ENCODE results near the gene PTPN21. TPM values are rescaled to one million over a fixed set of nuclear protein-coding genes. Genes with fewer than 3 reads are reported as not detected.

PTPN21 gene
- total and polyA plus RNA-seq, 9 of the 15 experiments (the other 6 are each of a cell fraction or from before 2014, with no cell fraction given) = 0.06 to 1.9 (median 0.94) TPM

DNA sequence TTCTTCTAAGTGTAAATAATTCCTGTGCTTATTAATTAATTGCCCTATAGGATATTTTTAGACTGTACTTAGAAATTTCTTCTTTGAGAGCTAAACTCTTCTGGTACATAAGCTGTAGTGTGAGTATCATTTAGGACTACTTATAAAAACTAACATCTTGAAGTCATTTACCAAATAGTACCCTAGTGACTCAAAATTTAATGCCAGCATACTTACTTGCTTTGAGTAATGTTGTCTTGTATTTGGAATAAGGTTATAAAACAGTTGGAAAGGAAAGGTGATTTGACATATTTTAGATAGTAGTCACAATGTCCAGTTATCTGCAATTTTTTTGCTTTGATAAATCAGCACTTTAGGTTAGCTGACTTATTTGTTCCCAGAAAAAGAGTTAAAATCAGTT lies 130.2 kb downstream of the PTPN21 start (continued):
- no peak for TF ChIP-seq E2F3 (CRISPR knock-in tag; IDR thresholded peaks at IDR 0.05)
- TF ChIP-seq, protein P1, sequence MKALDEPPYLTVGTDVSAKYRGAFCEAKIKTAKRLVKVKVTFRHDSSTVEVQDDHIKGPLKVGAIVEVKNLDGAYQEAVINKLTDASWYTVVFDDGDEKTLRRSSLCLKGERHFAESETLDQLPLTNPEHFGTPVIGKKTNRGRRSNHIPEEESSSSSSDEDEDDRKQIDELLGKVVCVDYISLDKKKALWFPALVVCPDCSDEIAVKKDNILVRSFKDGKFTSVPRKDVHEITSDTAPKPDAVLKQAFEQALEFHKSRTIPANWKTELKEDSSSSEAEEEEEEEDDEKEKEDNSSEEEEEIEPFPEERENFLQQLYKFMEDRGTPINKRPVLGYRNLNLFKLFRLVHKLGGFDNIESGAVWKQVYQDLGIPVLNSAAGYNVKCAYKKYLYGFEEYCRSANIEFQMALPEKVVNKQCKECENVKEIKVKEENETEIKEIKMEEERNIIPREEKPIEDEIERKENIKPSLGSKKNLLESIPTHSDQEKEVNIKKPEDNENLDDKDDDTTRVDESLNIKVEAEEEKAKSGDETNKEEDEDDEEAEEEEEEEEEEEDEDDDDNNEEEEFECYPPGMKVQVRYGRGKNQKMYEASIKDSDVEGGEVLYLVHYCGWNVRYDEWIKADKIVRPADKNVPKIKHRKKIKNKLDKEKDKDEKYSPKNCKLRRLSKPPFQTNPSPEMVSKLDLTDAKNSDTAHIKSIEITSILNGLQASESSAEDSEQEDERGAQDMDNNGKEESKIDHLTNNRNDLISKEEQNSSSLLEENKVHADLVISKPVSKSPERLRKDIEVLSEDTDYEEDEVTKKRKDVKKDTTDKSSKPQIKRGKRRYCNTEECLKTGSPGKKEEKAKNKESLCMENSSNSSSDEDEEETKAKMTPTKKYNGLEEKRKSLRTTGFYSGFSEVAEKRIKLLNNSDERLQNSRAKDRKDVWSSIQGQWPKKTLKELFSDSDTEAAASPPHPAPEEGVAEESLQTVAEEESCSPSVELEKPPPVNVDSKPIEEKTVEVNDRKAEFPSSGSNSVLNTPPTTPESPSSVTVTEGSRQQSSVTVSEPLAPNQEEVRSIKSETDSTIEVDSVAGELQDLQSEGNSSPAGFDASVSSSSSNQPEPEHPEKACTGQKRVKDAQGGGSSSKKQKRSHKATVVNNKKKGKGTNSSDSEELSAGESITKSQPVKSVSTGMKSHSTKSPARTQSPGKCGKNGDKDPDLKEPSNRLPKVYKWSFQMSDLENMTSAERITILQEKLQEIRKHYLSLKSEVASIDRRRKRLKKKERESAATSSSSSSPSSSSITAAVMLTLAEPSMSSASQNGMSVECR (CRISPR knock-in tag; IDR thresholded peaks at IDR 0.05) = no peak
- no peak for TF ChIP-seq ZBTB7A (IDR thresholded peaks at IDR 0.05; ENCODE audit: borderline replicate concordance, control insufficient read depth, low read depth, low read length)

DNA sequence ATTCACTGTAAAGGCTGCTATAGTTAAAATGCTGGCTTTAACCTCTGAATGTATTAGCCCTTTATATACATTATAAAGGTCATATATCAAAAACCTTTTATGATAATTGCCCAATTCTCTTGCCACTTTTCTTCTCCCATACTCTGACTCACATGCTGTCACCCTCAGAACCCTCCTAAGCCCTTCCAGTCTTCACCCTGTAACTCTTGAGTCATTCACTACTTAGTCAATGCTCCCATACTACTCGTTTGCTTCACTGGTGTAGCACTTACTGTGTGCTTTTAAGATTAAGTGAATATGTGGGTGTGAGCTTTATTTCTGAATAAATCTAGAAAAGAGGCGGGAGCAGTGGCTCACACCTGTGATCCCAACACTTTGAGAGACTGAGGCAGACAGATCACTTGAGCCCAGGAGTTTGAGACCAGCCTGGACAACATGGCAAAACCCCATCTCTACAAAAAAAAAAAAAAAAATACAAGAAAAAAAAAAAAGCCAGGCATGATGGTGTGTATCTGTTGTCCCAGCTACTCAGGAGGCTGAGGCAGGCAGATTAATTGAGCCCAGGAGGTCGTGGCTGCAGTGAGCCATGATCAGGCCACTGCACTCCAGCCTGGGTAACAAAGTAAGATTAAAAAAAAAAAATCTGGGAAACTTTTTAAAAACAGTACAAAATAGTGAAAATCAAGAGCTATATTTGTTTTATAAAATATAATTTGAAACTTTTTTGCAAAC lies 131.7 kb downstream of the PTPN21 start:
- intact Hi-C loops (cut with micrococcal nuclease) = no loop called here
- no TSS peak for BruUV-seq (replicated peaks)
- DNase-seq (ENCODE audit: extremely low read depth in 1 of 4, low spot score in 3 of 4) (no peak), ATAC-seq (no peak), FAIRE-seq (no peak)
- CTCF ChIA-PET (ENCODE audit: low intra/inter-chr PET ratio) = no interaction called here
- H3K4me1 ChIP-seq (replicated peaks in 1 of 2; ENCODE audit: control insufficient read depth in 2 of 2, insufficient read depth in 2 of 2, low read length in 2 of 2) = no peaks in the 10 kb centered on the region
- WGBS (ENCODE audit: insufficient coverage, low coverage, missing lambda C conversion rate) = 0% methylated on average over 2 of the region's 3 CpGs
- POLR2A ChIA-PET = no interaction called here
- no peaks in the 10 kb centered on the region for H3K9me3 ChIP-seq (replicated peaks; ENCODE audit: control insufficient read depth, insufficient read depth, low read depth, low read length)
- H3K79me2 ChIP-seq (ENCODE audit: control insufficient read depth, insufficient read depth, low read length) = no peaks in the 10 kb centered on the region
- in situ Hi-C loops (cut with MboI) = no loop called here
- no peak overlapping the region for H3K4me2 ChIP-seq (ENCODE audit: insufficient read depth, low read length)
- H4K20me1 ChIP-seq (replicated peaks; ENCODE audit: control insufficient read depth, insufficient read depth, low read length) = no peaks in the 10 kb centered on the region
- no peak overlapping the region for H3K9ac ChIP-seq (ENCODE audit: insufficient read depth in 1 of 2, low read depth in 2 of 2, low read length in 2 of 2)
- no peaks in the 10 kb centered on the region for H3K27me3 ChIP-seq (ENCODE audit: control insufficient read depth in 2 of 2, insufficient read depth in 2 of 2, low read length in 2 of 2)
- no peaks in the 10 kb centered on the region for H3K9me1 ChIP-seq (ENCODE audit: control insufficient read depth, insufficient read depth, low read length)
- no peaks in the 10 kb centered on the region for H3K36me3 ChIP-seq (ENCODE audit: control insufficient read depth, insufficient read depth, low read length)
- H2AFZ ChIP-seq (ENCODE audit: low read depth, low read length) = no peak overlapping the region
- no peak overlapping the region for H3K4me3 ChIP-seq
- H3K27ac ChIP-seq (ENCODE audit: extremely low read depth, low read depth, low read length) = no peak overlapping the region
- no peak for TF ChIP-seq SRSF1 (IDR thresholded peaks at IDR 0.05; ENCODE audit: low read depth, low read length)
- no peak for TF ChIP-seq ZNF444 (CRISPR knock-in tag; IDR thresholded peaks at IDR 0.05)
- no peak for TF ChIP-seq ZNF316 (IDR thresholded peaks at IDR 0.05)
- TF ChIP-seq ZEB2 (IDR thresholded peaks at IDR 0.05) = no peak
- TF ChIP-seq, protein P2, sequence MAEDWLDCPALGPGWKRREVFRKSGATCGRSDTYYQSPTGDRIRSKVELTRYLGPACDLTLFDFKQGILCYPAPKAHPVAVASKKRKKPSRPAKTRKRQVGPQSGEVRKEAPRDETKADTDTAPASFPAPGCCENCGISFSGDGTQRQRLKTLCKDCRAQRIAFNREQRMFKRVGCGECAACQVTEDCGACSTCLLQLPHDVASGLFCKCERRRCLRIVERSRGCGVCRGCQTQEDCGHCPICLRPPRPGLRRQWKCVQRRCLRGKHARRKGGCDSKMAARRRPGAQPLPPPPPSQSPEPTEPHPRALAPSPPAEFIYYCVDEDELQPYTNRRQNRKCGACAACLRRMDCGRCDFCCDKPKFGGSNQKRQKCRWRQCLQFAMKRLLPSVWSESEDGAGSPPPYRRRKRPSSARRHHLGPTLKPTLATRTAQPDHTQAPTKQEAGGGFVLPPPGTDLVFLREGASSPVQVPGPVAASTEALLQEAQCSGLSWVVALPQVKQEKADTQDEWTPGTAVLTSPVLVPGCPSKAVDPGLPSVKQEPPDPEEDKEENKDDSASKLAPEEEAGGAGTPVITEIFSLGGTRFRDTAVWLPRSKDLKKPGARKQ (CRISPR knock-in tag; IDR thresholded peaks at IDR 0.05) = no peak
- TF ChIP-seq, protein P3, sequence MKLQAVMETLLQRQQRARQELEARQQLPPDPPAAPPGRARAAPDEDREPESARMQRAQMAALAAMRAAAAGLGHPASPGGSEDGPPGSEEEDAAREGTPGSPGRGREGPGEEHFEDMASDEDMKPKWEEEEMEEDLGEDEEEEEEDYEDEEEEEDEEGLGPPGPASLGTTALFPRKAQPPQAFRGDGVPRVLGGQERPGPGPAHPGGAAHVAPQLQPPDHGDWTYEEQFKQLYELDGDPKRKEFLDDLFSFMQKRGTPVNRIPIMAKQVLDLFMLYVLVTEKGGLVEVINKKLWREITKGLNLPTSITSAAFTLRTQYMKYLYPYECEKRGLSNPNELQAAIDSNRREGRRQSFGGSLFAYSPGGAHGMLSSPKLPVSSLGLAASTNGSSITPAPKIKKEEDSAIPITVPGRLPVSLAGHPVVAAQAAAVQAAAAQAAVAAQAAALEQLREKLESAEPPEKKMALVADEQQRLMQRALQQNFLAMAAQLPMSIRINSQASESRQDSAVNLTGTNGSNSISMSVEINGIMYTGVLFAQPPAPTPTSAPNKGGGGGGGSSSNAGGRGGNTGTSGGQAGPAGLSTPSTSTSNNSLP (IDR thresholded peaks at IDR 0.05; ENCODE audit: borderline replicate concordance, low read depth, low read length) = no peak
- TF ChIP-seq, protein P4, sequence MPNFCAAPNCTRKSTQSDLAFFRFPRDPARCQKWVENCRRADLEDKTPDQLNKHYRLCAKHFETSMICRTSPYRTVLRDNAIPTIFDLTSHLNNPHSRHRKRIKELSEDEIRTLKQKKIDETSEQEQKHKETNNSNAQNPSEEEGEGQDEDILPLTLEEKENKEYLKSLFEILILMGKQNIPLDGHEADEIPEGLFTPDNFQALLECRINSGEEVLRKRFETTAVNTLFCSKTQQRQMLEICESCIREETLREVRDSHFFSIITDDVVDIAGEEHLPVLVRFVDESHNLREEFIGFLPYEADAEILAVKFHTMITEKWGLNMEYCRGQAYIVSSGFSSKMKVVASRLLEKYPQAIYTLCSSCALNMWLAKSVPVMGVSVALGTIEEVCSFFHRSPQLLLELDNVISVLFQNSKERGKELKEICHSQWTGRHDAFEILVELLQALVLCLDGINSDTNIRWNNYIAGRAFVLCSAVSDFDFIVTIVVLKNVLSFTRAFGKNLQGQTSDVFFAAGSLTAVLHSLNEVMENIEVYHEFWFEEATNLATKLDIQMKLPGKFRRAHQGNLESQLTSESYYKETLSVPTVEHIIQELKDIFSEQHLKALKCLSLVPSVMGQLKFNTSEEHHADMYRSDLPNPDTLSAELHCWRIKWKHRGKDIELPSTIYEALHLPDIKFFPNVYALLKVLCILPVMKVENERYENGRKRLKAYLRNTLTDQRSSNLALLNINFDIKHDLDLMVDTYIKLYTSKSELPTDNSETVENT (CRISPR knock-in tag; IDR thresholded peaks at IDR 0.05) = no peak
